HEK293 (cell line): ENCODE data around the gene CYBA.

ENCODE experiments used
- CTCF ChIA-PET: fragments of 350-600 bp; formaldehyde crosslinking; extraction: SDS; loops from one replicate; lab custom pipeline; 2021; ENCODE audit warnings: antibody characterized with exemption; lab: Yijun Ruan, JAX
- POLR2A ChIA-PET: fragments of 300-600 bp; formaldehyde crosslinking; extraction: SDS; loops from one replicate; lab custom pipeline; 2020; ENCODE audit warnings: antibody characterized with exemption, inconsistent platforms; lab: Yijun Ruan, JAX
- H3K27ac ChIP-seq: fragments of 200-500 bp; sonication (Bioruptor generic); 2 replicates; pipeline ENCODE4 v1.5.1; 2014; ENCODE audit warnings: low read depth, low read length, control low read depth, inconsistent platforms; ENCODE audit errors: extremely low read depth
- H3K36me3 ChIP-seq, 2 experiments: fragments of 200-500 bp in 1 of 2; sonication (Bioruptor generic) in 1 of 2; 1 replicate in 1 of 2; 2 replicates in 1 of 2; pipeline ENCODE4 v1.5.1; 2014 to 2017; ENCODE audit warnings: inconsistent platforms in 2 of 2, low read length in 2 of 2; ENCODE audit not compliant: control insufficient read depth in 2 of 2, insufficient read depth in 1 of 2
- H3K4me1 ChIP-seq: fragments of 200-500 bp; sonication (Bioruptor generic); 2 replicates; pipeline ENCODE4 v1.5.1; 2014; ENCODE audit warnings: mild to moderate bottlenecking, low read length, inconsistent platforms; ENCODE audit not compliant: control insufficient read depth, insufficient read depth
- H3K4me3 ChIP-seq: 2 replicates; pipeline ENCODE4 v1.5.1; 2011; ENCODE audit warnings: low read depth, mild to moderate bottlenecking, control low read depth, low read length, moderate library complexity
- H3K9me3 ChIP-seq: fragments of 200-500 bp; sonication (Bioruptor generic); 2 replicates; pipeline ENCODE4 v1.5.1; 2014; ENCODE audit warnings: low read depth, low read length, inconsistent platforms; ENCODE audit not compliant: control insufficient read depth, insufficient read depth
- HIC1 ChIP-seq: fragments of 450-650 bp; formaldehyde crosslinking; IDR thresholded peaks from 2 replicates; pipeline ENCODE4 v1.5.1; 2016; ENCODE audit warnings: missing biosample characterization, missing genetic modification characterization
- HOXD13 ChIP-seq: sonication (generic); formaldehyde crosslinking; IDR thresholded peaks from 2 replicates; pipeline ENCODE4 v1.8.0; 2022; ENCODE audit warnings: missing genetic modification reagents, borderline replicate concordance
- PATZ1 ChIP-seq: fragments of 450-650 bp; formaldehyde crosslinking; IDR thresholded peaks from 2 replicates; pipeline ENCODE4 v1.5.1; 2016; ENCODE audit warnings: missing biosample characterization, missing genetic modification characterization
- PBX3 ChIP-seq: sonication (generic); formaldehyde crosslinking; IDR thresholded peaks from 2 replicates; pipeline ENCODE4 v1.8.1; 2022; ENCODE audit warnings: mild to moderate bottlenecking, moderate library complexity, missing genetic modification reagents
- PRDM10 ChIP-seq: fragments of 450-650 bp; formaldehyde crosslinking; IDR thresholded peaks from 2 replicates; pipeline ENCODE4 v1.5.1; 2016; ENCODE audit warnings: missing biosample characterization, missing genetic modification characterization
- SALL2 ChIP-seq: fragments of 450-650 bp; formaldehyde crosslinking; IDR thresholded peaks from 2 replicates; pipeline ENCODE4 v1.5.0; 2017; ENCODE audit warnings: missing biosample characterization, mild to moderate bottlenecking, missing genetic modification characterization, borderline replicate concordance
- SETDB1 ChIP-seq: IDR thresholded peaks from one replicate; pipeline ENCODE4 v1.6.1; 2017; ENCODE audit warnings: mild to moderate bottlenecking, low read length, moderate library complexity, mixed read lengths; ENCODE audit not compliant: insufficient read length
- SP3 ChIP-seq: fragments of 450-650 bp; formaldehyde crosslinking; IDR thresholded peaks from 2 replicates; pipeline ENCODE4 v1.5.1; 2016; ENCODE audit warnings: missing biosample characterization, missing genetic modification characterization
- YY1 ChIP-seq: fragments of 450-650 bp; formaldehyde crosslinking; IDR thresholded peaks from 2 replicates; pipeline ENCODE4 v1.5.1; 2018; ENCODE audit warnings: missing biosample characterization, missing genetic modification characterization
- ZBTB21 ChIP-seq: fragments of 450-650 bp; formaldehyde crosslinking; IDR thresholded peaks from 2 replicates; pipeline ENCODE4 v1.5.1; 2017; ENCODE audit warnings: missing biosample characterization, missing genetic modification characterization
- ZBTB48 ChIP-seq: fragments of 450-650 bp; formaldehyde crosslinking; IDR thresholded peaks from 2 replicates; pipeline ENCODE4 v1.5.1; 2016; ENCODE audit warnings: missing biosample characterization, missing genetic modification characterization
- ZFHX2 ChIP-seq: fragments of 450-650 bp; formaldehyde crosslinking; conservative IDR thresholded peaks from 2 replicates; pipeline ENCODE4 v1.5.1; 2016; ENCODE audit warnings: missing biosample characterization, missing genetic modification characterization
- ZNF114 ChIP-seq: fragments of 450-650 bp; formaldehyde crosslinking; IDR thresholded peaks from 2 replicates; pipeline ENCODE4 v1.5.0; 2017; ENCODE audit warnings: missing biosample characterization, missing genetic modification characterization
- ZNF24 ChIP-seq: fragments of 450-650 bp; formaldehyde crosslinking; IDR thresholded peaks from 2 replicates; pipeline ENCODE4 v1.5.1; 2016; ENCODE audit warnings: missing biosample characterization, missing genetic modification characterization
- ZNF311 ChIP-seq: fragments of 450-650 bp; formaldehyde crosslinking; IDR thresholded peaks from 2 replicates; pipeline ENCODE4 v1.5.1; 2017; ENCODE audit warnings: missing biosample characterization, missing genetic modification characterization, borderline replicate concordance
- ZNF391 ChIP-seq: fragments of 450-650 bp; formaldehyde crosslinking; IDR thresholded peaks from 2 replicates; pipeline ENCODE4 v1.5.1; 2016; ENCODE audit warnings: low read depth, missing biosample characterization, missing genetic modification characterization, borderline replicate concordance
- ZNF433 ChIP-seq: fragments of 450-650 bp; formaldehyde crosslinking; IDR thresholded peaks from 2 replicates; pipeline ENCODE4 v1.5.1; 2016; ENCODE audit warnings: missing biosample characterization, missing genetic modification characterization, low read depth
- ZNF449 ChIP-seq: fragments of 450-650 bp; formaldehyde crosslinking; IDR thresholded peaks from 2 replicates; pipeline ENCODE4 v1.5.1; 2017; ENCODE audit warnings: missing biosample characterization, mild to moderate bottlenecking, missing genetic modification characterization, moderate library complexity
- ZNF514 ChIP-seq: fragments of 450-650 bp; formaldehyde crosslinking; IDR thresholded peaks from 2 replicates; pipeline ENCODE4 v1.5.1; 2016; ENCODE audit warnings: missing biosample characterization, missing genetic modification characterization
- ZNF658 ChIP-seq: fragments of 450-650 bp; formaldehyde crosslinking; IDR thresholded peaks from 2 replicates; pipeline ENCODE4; 2016; ENCODE audit warnings: missing biosample characterization, missing genetic modification characterization
- ZNF664 ChIP-seq: fragments of 450-650 bp; formaldehyde crosslinking; IDR thresholded peaks from 2 replicates; pipeline ENCODE4 v1.5.1; 2016; ENCODE audit warnings: missing biosample characterization, missing genetic modification characterization
- ZNF701 ChIP-seq: fragments of 450-650 bp; formaldehyde crosslinking; IDR thresholded peaks from 2 replicates; pipeline ENCODE4 v1.5.1; 2016; ENCODE audit warnings: missing biosample characterization, missing genetic modification characterization

Gene CYBA

GRCh38 chr16:88596483-88596882 is 54.4 kb downstream of the CYBA start:
- no peak for TF ChIP-seq SALL2 (tag by site-specific recombination)
- no peak for TF ChIP-seq ZFHX2 (tag by site-specific recombination)
- no peak for TF ChIP-seq ZBTB21
- TF ChIP-seq ZNF701, result no peak
- no peak for TF ChIP-seq YY1 (tag by site-specific recombination)
- TF ChIP-seq PBX3, result no peak
- no peak for TF ChIP-seq SETDB1
- TF ChIP-seq ZNF391 (tag by site-specific recombination), result no peak
- no peak for TF ChIP-seq ZNF658 (tag by site-specific recombination)
- no peak for TF ChIP-seq ZNF114 (tag by site-specific recombination)
- no peak for TF ChIP-seq ZNF664 (tag by site-specific recombination)
- no peak for TF ChIP-seq ZNF514 (tag by site-specific recombination)
- no peak for TF ChIP-seq PATZ1 (tag by site-specific recombination)
- no peak for TF ChIP-seq HIC1 (tag by site-specific recombination)
- ChIA-PET CTCF (interaction anchor here (0.7 kb wide), 1 partner anchor 37 kb away, joined by 3 read pairs; no protein-coding TSS in a partner anchor), POLR2A (interaction anchor here (1.0 kb wide), 1 partner anchor 26 kb away, joined by 3 read pairs; the partner anchor contains the start of gene ZC3H18)
- H3K4me3 ChIP-seq, result no peak overlapping the region
- no peaks in the 10 kb centered on the region for H3K9me3 ChIP-seq
- peaks cover 8 to 68% of the 10 kb centered on the region in 2 experiments for H3K36me3 ChIP-seq
- no peak overlapping the region for H3K27ac ChIP-seq
- no peaks in the 10 kb centered on the region for H3K4me1 ChIP-seq

- H3K27ac ChIP-seq, result no peak overlapping the region
- no peaks in the 10 kb centered on the region for H3K9me3 ChIP-seq
- CTCF ChIA-PET, result no interaction called here
- peaks cover 9 to 63% of the 10 kb centered on the region in 2 experiments; a peak in 2 of 3 replicates for H3K36me3 ChIP-seq
- no peaks in the 10 kb centered on the region for H3K4me1 ChIP-seq
- no peak overlapping the region for H3K4me3 ChIP-seq
- POLR2A ChIA-PET, result interaction anchor here (1.0 kb wide), 1 partner anchor 26 kb away, joined by 3 read pairs; the partner anchor contains the start of gene ZC3H18
- TF ChIP-seq PATZ1 (tag by site-specific recombination) (no peak), PRDM10 (tag by site-specific recombination) (no peak), ZNF311 (tag by site-specific recombination) (no peak), ZNF449 (no peak), SP3 (tag by site-specific recombination) (no peak), HOXD13 (CRISPR knock-in tag) (no peak), ZNF24 (no peak), ZNF433 (tag by site-specific recombination) (no peak), ZBTB48 (no peak)
These were observed 54.9 kb downstream of the CYBA start for GRCh38 chr16:88595921-88596320.
